Pancreas (tissue), 10 donors: ENCODE results near the gene KIF20B. TPM values are rescaled to one million over a fixed set of nuclear protein-coding genes. Genes with fewer than 3 reads are reported as not detected.
A peak's percentile ranks its signal among the peaks of the same experiment; 100 is the strongest.

Source experiments
- ATAC-seq, 4 donors: fragments of 200-7000 bp; cut with Tn5 transposase; one replicate each; pipeline versions ENCODE4 v1.8.0 to v1.9.1; 2020; ENCODE audit warnings: mild to moderate bottlenecking in 4 of 4, moderate library complexity in 4 of 4
- DNase-seq, 6 donors: peaks; one replicate each; pipeline ENCODE4 v3.0.0-alpha.2; 2020
- FAIRE-seq: peaks from 2 replicates; lab custom pipeline; 2012; peaks lifted over from hg19 to GRCh38; lab: Jason Lieb, UNC
- H3K27ac ChIP-seq, 4 donors: fragments of 200-600 bp; sonication (generic); 1 replicate in 3 of 4; 2 replicates in 1 of 4; pipeline versions ENCODE4 v1.5.0 to v1.8.0; 2020
- H3K27me3 ChIP-seq, 4 donors: fragments of 200-600 bp; one replicate each; pipeline ENCODE4 v1.8.0; 2021
- H3K36me3 ChIP-seq, 3 donors: fragments of 200-600 bp; sonication (generic) in 1 of 3; one replicate each; pipeline versions ENCODE4 v1.5.0 to v1.8.0; 2020 to 2021
- H3K4me1 ChIP-seq, 3 donors: fragments of 200-600 bp; one replicate each; pipeline ENCODE4 v1.8.0; 2021
- H3K4me3 ChIP-seq, 4 donors: fragments of 200-600 bp; sonication (generic) in 2 of 4; one replicate each; pipeline versions ENCODE4 v1.5.0 to v1.8.0; 2020 to 2021
- H3K9me3 ChIP-seq, 4 donors: fragments of 200-600 bp; one replicate each; pipeline ENCODE4 v1.8.0; 2021
- WGBS, 2 donors: extraction: QIAGEN DNeasy Blood & Tissue Kit; methylation state at CpG; one replicate each; pipeline ENCODE4 v1.1.7; 2013; 5-methylcytosine and 5-hydroxymethylcytosine counted together
- intact Hi-C, 3 donors: fragments of 100-400 bp; cut with DNase I; formaldehyde crosslinking; loops; one replicate each; pipeline versions ENCODE4 v1.11.1 to v1.14.2; 2022
- polyA plus RNA-seq, 2 donors: library from polyadenylated mRNA; stranded (reverse); fragments of 200-250 nt; gene quantifications; one replicate each; pipeline ENCODE4 v1.2.3, GENCODE V29; 2013
- total RNA-seq, 6 donors: library from RNA; stranded (reverse); fragmentation: NEBNext Ultra II Directional in 4 of 6; extraction: Animal tissue kit (Norgen Biotek cat#: 25700) in 4 of 6; gene quantifications; one replicate each; pipeline versions ENCODE4 v1.2.1 to v1.2.4, GENCODE V29; 2021 to 2023
- TF ChIP-seq, protein P1 (sequence below), 4 donors: fragments of 200-600 bp; sonication (generic) in 3 of 4; IDR thresholded peaks; one replicate each; pipeline versions ENCODE4 v1.5.0 to v1.8.0; 2021; ENCODE audit warnings: antibody characterized with exemption in 4 of 4
- donor health status: healthy with polysubstance abuse.
- donor health status: DM: no; HTN: no; CAD: no; lungs with moderate emphysema.
- donor health status: DM: no; HTN: no; CAD: no.
- donor health status: control.
- donor health status: control.
- donor health status: Bipolar disorder and iron deficiency.
- donor health status: DM: yes; HTN: yes; CAD: no.
- donor health status: DM: no; HTN: no; CAD: no.
- donor health status: DM: no; HTN: no; CAD: no.
- donor health status: DM: yes; HTN: yes; CAD: no.

KIF20B gene
- total and polyA plus RNA-seq, 8 donors, result 0.34 to 2.5 (median 1.3) TPM

- no peak for DNase-seq
- Histone ChIP-seq H3K4me3 (no peak overlapping the region), H3K9me3 (no peaks in the 10 kb centered on the region), H3K27me3 (no peaks in the 10 kb centered on the region), H3K36me3 (no peaks in the 10 kb centered on the region), H3K27ac (no peak overlapping the region), H3K4me1 (peaks cover 3 to 7% (median 5%) of the 10 kb centered on the region in 3 donors)
- 89 to 92% methylated on average over 2 of the region's 2 CpGs for WGBS, 2 donors
- peak in 2 of 4 donors; percentile 18 to 27 for ATAC-seq
- TF ChIP-seq, protein P1, sequence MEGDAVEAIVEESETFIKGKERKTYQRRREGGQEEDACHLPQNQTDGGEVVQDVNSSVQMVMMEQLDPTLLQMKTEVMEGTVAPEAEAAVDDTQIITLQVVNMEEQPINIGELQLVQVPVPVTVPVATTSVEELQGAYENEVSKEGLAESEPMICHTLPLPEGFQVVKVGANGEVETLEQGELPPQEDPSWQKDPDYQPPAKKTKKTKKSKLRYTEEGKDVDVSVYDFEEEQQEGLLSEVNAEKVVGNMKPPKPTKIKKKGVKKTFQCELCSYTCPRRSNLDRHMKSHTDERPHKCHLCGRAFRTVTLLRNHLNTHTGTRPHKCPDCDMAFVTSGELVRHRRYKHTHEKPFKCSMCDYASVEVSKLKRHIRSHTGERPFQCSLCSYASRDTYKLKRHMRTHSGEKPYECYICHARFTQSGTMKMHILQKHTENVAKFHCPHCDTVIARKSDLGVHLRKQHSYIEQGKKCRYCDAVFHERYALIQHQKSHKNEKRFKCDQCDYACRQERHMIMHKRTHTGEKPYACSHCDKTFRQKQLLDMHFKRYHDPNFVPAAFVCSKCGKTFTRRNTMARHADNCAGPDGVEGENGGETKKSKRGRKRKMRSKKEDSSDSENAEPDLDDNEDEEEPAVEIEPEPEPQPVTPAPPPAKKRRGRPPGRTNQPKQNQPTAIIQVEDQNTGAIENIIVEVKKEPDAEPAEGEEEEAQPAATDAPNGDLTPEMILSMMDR (IDR thresholded peaks at IDR 0.05), result no peak
- intact Hi-C loops, result no loop called here
- FAIRE-seq, result no peak
Observed at GRCh38 chr10:89684604-89685003, 16.8 kb upstream of the KIF20B start.

DNA sequence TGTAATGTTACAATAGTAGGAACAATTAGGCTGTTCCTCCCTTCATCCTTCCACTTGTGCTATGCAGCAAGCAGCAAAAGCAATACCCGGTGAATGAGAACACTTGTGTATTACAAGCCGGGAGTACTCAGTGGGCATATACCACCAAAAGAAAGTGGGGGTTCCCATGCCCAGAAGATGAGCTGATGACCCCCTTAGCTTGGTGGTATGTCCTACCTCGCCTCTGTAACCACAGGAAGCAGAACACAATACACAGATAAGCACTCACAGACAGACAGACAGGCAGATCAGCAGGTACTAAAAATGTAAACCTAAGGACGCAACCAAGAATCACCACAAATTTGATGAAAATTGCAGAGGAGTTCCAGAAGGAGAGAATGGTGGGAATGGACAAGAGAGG lies 15.5 kb upstream of the KIF20B start:
- FAIRE-seq (no peak), DNase-seq (no peak), ATAC-seq (no peak)
- TF ChIP-seq, protein P1 (IDR thresholded peaks at IDR 0.05), result no peak
- intact Hi-C loops, result no loop called here
- WGBS, 2 donors, result 50 to 55% methylated on average over 4 of the region's 4 CpGs
- no peaks in the 10 kb centered on the region for H3K9me3 ChIP-seq
- no peak overlapping the region for H3K27ac ChIP-seq
- no peaks in the 10 kb centered on the region for H3K27me3 ChIP-seq
- H3K36me3 ChIP-seq, result no peaks in the 10 kb centered on the region
- H3K4me1 ChIP-seq, result peaks cover 3 to 7% (median 5%) of the 10 kb centered on the region in 3 donors
- no peak overlapping the region for H3K4me3 ChIP-seq

GRCh38 chr10:89690027-89690426 lies 11.4 kb upstream of the KIF20B start:
- FAIRE-seq (no peak), DNase-seq (no peak), ATAC-seq (no peak)
- H3K4me1 ChIP-seq, result peaks cover 0 to 5% (median 2%) of the 10 kb centered on the region in 3 donors
- 48 to 80% methylated on average over 2 of the region's 2 CpGs for WGBS, 2 donors
- H3K27me3 ChIP-seq, result no peaks in the 10 kb centered on the region
- H3K9me3 ChIP-seq, result no peaks in the 10 kb centered on the region
- H3K36me3 ChIP-seq, result no peaks in the 10 kb centered on the region
- intact Hi-C loops, result no loop called here
- H3K27ac ChIP-seq, result no peak overlapping the region
- no peak overlapping the region for H3K4me3 ChIP-seq
- TF ChIP-seq, protein P1 (IDR thresholded peaks at IDR 0.05), result no peak

DNA sequence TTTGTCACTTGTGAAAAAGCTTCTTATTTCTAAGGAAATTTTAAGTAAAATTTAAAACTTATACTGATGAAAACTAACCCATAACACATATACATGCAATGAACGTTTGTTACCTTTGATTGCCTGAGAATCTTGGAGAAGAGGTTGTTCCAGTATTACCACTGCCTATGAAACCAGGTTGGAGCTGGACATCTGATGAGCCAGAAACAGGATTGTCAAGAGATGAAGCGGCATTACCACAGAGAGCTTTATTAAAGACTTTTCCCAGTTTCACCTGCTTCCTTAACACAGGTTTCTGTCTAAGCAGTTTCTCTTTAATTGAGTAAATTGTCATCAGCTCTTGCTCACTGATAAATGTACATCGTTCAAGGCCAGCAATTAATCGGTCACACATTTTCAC lies 9.0 kb upstream of the KIF20B start:
- DNase-seq (no peak), ATAC-seq (no peak), FAIRE-seq (no peak)
- Histone ChIP-seq H3K4me1 (no peaks in the 10 kb centered on the region), H3K36me3 (no peaks in the 10 kb centered on the region), H3K9me3 (no peaks in the 10 kb centered on the region), H3K4me3 (no peak overlapping the region), H3K27me3 (no peaks in the 10 kb centered on the region), H3K27ac (no peak overlapping the region)
- TF ChIP-seq, protein P1 (IDR thresholded peaks at IDR 0.05), result no peak
- intact Hi-C loops, result no loop called here
- 61 to 64% methylated on average over 4 of the region's 4 CpGs for WGBS, 2 donors

DNA sequence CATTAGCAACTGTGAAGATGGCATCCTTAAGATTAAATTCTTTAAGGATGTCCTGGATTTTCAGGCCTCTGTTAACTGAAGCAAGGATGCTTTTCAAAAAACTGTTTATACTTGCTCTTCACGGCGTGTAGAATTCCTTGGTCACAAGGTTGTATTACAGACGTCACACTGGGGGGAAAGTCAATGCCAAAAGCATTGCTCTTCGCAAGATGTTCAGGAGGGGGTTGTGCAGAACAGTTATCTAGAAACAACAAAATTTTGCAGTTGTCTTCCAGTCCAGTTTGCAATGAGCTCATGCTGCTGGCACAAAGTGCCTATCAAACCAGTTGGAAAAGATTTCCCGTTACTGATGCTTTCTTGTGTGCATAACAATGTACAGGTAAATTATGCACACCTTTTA lies 8.2 kb upstream of the KIF20B start:
- H3K9me3 ChIP-seq, result no peaks in the 10 kb centered on the region
- FAIRE-seq (no peak), ATAC-seq (no peak), DNase-seq (no peak)
- 96 to 97% methylated on average over 5 of the region's 5 CpGs for WGBS, 2 donors
- no peaks in the 10 kb centered on the region for H3K27me3 ChIP-seq
- H3K27ac ChIP-seq, result no peak overlapping the region
- H3K36me3 ChIP-seq, result no peaks in the 10 kb centered on the region
- H3K4me1 ChIP-seq, result no peaks in the 10 kb centered on the region
- H3K4me3 ChIP-seq, result no peak overlapping the region
- TF ChIP-seq, protein P1 (IDR thresholded peaks at IDR 0.05), result no peak
- intact Hi-C loops, result no loop called here
